HG02623 (cell line): ENCODE results near the gene RASSF1.

Experiments
- ATAC-seq: cut with Tn5 transposase; IDR thresholded peaks from one replicate; pipeline ENCODE4 v1.9.1; 2021; ENCODE audit warnings: moderate library complexity; ENCODE audit not compliant: unreplicated experiment

Gene RASSF1

DNA sequence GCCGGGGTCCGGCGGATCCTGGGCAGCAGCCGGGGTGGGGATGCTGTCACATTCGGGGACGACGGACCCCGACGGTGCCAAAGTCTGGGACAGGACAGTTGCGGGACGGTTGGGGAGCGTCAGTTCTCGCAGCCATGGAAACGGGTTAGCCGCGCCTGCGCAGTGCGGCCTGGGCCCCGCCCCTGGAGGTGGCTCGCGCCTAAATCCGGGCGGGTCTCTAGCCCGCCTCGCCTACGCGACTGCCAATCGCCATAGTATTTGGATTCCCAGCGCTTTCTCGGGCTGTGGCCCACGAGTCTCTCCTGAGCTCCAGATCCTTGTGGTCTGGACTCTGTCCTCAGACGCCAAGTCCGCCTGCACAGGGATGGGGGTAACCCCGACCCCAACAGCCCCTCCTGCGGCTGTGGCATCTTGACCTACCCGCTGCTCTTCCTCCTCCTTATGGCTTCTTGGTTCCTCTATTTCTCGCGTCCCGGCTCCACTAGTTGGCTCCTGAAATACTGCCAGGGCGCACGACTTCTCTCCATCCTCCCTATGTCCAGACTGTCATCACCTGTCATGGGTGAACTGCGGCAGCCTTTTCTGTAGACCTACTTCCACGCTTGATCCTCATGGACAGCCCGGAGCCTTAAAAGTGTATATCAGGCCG, 5.1 kb upstream of the RASSF1 start, which contains the start of gene ZMYND10:
Gene ZMYND10, minus strand, starts transcription at position 147 of the 649 bp plus-strand sequence. CDS start 153 bp downstream, outside the sequence.
- ATAC-seq: no peak

DNA sequence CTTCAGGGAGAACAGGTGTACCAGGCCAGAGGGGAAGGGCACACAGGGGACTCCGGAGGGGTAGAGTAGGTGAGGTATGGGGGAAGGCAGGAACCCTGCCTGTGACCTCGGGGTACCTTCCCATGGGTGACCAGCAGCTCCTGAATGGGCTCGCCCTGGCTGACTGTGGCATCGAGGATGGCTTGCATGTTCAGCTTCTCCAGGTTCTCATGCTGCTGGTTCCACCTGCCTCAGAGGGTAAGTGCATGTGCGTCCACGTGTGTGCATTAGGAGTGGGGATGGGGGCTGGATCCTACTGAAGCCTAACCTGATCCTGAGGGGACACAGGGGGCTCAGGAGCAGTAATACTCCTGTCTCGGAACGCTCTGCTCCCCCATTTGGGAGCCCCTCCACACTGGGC, 4.4 kb upstream of the RASSF1 start:
- no peak for ATAC-seq

DNA sequence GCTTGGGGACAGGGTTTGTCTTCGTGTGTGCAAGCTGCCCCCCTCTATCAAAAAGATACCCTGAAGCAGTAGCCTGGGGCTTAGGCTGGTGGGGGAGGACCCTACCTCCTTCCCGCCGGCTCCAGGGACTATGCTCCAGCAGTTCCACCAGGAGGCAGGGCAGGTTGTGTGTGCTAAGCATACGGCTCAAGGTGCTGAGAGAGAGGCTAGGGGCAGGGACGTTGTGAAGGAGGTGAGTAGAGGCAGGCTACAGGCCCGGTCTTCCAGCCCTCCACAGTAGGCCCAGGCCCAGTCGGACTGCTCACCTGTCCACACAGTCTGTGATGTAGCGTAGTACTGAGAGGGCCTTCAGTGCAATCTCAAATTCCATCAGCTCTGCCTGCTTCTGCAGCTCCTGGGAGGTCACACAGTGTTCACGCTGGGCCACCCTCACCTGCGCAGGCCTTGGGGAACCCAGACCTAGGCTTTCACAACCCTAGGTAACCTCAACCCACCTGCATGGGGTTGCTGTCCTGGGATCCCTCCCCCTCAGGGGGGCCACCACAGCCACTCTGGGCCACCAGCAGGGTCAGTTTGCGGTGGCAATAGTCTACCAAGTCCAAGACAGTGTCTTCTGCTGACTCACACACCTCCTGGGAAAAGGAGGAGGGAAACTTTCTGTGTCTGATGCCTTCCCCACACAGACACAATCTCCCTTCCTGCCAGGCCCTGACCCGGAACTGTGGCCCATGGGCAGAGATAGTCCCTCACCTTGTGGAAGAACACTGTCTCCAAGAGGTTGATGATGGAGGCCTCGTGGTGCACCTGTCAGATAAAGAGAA, 2.4 kb upstream of the RASSF1 start:
- ATAC-seq: no peak

DNA sequence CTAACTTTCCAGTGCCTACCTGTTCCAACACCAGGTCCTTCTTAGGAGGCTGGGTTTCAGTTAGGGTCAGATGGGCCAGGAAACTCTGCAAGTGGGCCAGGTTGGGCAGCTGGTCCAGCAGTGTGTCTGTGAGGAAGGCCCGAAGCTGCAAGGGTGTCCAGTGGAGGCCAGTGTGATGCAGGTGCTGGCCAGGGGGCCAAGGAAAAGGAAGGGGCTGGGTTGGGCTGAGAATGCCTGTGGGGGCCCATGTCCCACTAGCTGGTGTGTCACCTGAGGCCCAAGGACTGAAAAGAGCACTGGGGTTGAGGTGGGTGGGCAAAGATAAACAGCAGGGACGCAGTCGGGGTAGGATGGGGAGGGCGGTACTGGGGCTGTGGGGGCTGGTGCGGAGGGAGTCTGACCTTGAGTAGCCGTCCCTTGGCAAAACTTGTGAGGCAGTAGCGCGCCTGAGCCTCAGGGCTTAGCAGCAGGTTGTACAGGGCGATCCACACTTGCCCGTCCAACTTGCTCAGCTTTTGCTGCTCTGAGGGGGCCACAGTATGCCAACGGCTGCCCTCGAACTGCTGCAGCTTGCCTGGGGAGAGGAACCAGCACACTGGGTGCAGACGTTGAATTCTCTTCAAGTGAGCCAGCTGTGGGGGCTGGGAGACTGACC, 1.5 kb upstream of the RASSF1 start:
- no peak for ATAC-seq

DNA sequence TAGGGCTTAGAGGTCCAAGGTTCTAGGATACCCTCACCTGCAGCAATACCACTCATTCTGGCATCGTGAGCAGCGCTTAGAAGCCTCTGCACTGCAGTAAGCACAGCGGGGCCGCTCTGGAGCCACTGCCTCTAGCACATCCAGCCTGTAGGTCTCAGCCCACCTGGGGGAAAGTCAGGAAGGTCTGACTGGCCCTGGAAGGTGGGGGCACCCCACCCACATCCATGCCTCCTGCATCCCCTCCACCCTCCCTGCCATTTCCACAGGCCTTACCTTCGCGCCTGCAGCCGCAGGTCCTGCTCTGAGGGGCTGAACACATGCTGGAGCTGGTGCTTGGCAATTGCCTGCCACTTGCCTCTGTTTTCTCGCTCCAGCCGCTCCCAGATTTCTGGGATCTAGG, 901 bp upstream of the RASSF1 start:
- no peak for ATAC-seq

DNA sequence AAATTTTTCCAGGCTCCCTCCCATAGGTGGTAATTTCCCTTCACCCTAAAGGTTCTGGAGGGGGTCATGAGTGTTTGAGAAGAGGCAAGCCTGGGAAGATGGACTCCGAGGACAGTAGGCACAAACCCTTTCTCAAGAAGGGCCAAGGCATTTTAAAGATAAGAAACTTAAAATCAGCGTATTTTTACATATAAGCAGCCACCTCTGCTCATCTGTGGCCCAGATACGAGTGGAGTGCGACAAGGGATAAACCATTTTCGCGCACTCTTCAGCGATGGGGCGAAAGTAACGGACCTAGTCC, 539 bp downstream of the RASSF1 start:
- ATAC-seq: no peak

DNA sequence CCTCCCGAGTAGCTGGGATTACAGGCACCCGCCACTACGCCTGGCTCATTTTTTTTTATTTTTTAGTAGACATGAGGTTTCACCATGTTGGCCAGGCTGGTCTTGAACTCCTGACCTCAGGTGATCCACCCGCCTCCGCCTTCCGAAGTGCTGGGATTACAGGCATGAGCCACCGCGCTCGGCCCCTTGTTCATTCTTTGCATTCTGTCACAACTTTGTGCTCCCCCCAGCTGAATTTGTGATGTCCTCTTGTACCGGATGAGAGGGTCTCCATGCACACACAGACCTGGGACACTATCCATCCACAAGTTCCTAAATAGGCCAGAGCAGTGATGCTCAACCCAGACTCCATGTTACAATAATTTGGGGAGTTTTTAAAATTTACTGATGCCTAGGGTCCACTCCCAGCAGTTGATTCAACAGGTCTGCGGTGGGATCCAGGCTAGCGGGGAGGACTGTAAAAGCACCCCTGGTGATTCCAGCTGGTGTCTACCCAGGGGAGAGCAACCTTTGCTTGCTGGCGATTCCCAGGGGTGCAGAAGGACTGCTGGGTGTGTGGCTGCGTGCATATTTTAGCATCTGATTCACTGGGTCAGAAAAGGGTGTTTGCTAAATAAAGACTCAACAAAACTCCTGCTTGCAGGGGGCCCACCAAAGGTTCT, 1.0 kb downstream of the RASSF1 start:
- ATAC-seq: no peak

DNA sequence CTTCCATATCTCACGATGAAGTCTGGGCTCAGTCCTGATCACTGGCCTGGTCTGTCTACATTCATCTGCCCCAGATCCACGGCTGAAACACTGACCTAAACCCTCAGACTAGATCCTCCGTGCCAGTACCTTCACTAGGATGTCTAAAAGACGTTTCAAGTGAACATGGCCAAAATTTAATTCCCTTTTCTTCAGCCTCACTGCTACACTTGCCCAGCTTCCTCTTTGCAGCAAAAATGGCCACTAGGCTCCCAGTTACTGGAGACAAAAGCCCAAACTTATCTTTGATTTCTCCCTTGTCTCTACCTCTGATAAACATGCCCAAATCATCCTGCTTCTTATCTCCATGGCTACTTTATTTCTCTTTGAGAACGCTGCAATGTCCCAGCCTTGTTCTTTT, 1.7 kb downstream of the RASSF1 start:
- ATAC-seq: no peak

DNA sequence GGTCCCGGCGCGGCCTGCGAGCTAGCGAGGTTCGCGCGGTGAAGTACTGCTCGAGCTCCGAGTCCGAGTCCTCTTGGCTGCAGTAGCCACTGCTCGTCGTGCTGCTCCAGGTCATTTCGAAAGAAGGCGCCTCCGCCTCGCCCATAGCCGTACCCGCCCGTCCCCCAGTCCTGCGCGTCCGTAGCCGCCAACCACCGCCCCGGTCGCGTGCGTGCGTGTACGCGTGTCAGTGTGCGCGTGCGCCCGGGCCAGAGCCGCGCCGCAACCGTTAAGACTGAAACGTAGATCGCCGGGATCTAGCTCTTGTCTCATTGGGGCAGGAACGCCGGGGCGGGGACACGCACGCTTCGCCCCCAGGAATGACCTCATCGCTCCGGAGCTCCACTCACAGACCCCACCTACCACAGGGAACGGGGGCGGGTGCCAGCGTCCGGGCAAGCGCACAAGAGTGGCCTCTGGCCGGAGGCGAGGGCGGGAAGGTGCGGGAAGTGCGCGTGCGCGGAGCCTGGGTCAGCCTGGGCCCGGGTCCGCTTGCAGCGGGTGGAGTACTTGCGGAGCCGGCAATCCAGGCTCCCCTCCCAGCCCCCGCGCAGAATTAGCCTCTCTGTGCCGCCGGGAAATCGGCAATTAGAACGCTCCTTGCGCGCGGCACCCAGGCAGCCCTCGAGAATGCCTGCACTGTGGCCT, 3.3 kb downstream of the RASSF1 start:
- ATAC-seq: peak; percentile 66

DNA sequence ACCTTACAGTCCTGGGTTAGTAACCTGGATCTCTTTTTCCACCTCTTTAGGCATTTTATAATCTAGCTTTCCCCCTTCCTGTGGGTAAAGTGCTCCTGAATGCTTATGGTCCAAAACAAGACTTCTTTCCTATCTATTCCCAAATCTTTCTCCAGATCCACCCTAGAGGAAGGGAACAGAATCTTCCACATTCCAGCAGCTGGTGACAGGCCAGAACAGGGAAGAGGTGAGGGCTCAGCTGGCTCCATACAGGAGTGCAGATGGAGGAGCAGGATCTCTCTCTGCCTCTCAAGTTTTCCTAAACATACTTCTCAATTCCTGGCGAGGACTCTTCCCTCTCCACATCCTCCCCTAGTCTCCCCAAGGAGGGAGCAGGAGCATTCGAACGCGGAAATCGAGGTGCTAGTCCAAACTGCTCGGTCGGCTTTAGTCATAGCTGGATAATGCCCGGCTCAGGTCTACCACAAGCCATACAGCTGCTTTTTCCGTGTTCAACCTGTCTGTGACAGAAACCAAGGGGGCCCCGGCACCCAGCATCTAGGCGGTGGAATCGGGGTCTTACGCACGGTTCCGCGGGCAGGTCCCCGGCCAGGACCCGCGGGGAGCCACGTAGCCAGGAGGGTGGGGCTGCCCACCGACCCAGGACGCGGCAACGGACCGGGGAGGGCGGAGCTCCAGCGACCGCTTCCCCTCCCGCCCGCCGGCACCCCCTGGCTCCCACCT, 4.0 kb downstream of the RASSF1 start:
- ATAC-seq: peak; percentile 25

DNA sequence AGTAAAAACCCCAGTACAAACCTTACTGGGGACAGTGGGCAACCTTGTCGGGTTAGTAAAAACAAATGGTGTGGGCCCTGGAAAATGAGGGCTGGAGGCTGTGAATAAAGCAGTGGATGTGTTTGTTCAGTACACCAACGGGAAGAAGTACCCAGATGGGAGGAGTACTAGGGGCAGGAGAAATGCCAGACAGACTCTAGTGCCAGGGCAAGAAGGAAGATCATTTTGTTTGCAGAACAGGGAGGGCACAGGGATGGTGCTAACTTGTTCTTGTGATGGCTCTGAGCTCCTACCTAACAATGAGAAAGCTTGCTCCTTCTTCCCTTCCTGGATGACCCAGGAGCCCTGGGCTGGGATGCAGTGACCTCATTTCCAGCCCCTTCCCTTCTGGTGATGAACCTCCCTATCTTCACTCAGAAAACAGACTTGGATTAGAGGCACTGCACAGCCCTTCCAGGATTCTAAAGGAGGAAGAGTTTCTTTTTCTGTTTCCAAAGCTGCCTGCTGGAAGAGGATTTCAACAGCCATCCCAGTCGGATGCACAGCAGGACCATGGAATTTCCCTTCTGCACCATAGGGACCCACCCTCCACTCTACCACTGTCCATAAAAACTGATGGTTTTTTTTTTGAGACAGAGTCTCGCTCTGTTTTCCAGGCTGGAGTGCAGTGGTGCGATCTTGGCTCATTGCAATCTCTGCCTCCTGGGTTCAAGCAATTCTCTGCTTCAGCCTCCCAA, 6.1 kb downstream of the RASSF1 start:
- no peak for ATAC-seq

DNA sequence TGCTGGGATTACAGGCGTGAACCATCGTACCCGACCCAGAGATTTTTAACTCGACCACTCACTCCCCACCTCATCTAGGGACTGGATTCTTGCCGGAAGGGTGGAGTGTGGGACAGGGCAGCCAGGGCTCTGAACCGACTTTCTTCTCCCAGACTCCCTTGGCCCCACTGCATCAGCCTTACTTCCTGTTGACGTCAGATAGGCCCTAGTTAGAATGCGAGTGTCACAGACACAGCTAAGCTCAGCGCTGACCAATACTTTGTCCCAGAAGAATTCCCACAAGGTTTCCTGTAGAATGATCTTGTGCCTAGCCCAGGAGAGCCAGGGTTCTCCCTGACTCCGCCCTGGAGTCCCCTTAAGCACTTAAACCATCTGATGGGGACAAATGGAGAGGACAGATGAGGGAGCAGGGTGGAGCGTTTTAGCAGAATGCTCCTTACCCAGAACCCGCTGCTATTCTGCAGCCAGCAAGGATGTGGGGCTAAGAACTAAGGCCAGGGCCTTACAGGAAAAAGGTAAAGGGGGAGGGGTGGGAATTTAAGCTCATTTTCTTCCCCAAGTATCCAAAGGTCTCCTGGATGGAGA, 6.8 kb downstream of the RASSF1 start:
- no peak for ATAC-seq

DNA sequence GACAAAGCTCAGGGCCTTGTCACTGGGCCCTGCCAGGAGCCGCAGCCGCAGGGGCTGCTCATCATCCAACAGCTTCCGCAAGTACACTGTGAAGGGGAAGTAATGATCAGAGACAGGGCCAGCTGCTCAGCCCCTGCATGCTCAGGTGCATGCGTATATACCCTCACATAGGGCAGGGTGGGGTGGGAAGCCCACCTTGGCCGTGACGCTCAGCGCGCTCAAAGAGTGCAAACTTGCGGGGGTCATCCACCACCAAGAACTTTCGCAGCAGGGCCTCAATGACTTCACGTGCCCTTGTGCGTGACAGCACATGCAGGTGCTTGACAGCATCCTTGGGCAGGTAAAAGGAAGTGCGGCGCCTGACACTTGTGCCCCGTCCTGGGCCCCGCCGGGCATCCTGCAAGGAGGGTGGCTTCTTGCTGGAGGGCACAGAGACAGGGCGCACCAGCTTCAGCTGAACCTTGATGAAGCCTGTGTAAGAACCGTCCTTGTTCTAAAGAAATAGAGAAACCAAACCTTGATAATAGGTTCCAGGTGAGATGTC, 9.2 kb downstream of the RASSF1 start:
- ATAC-seq: no peak

DNA sequence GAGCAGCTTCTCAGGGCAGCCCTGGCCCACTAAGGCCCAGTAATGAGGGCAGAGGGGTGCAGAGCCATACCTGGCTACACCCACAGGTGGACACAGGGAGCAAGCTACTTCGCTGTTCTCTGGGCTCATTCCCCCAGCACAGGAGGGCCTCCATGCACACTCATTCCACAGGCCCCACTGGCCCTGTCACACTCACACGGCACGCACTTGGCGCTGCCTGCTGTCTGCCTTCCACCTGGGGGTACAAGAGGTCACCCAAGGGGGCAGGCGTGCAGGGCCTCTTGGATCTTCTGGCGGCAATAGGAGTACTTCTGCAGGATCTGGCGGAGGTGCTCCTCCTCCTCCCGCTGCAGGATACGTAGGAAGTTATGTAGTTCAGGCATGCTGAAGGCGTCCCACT, 10.3 kb downstream of the RASSF1 start:
- no peak for ATAC-seq

DNA sequence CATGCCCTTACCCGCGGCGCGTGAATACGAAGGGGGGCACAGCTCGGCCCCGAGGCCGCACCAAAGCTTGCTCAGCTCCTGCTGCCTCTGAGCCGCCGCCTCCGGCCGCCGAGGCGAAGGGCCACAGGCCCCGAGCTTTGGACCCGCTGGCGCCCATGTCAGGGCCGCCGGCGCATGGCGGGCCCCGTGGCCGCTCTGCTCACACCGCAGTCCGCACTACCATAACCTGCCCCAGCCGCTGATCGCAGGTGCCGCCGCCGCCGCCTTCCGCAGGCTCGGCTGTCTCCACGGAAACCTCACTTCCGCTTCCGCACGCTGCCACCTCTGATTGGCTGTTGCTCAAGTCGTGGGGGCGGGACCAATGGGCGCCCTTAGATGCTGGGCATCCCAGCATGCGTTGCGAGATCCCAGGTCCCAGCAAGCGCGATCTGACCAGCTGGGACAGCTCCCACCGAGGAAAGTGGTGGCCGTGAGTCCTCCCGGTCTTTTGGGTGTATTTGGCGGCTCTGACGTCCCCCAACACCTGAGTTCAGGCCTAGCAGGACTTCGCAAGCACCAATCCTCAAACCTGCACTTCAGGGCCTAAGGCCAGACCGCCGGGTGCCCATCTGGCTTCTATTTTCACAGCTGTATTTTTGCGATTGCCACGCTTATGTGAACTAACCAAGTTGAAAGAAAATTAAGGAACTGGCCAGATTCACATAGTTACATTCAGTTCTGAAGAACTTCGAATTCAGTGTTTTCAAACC, 12.5 kb downstream of the RASSF1 start, which contains the start of gene TUSC2:
Gene TUSC2, minus strand, starts transcription at position 281 of the 749 bp plus-strand sequence. Its CDS starts 124 bp downstream, at position 157.
- peak; percentile 89 for ATAC-seq

DNA sequence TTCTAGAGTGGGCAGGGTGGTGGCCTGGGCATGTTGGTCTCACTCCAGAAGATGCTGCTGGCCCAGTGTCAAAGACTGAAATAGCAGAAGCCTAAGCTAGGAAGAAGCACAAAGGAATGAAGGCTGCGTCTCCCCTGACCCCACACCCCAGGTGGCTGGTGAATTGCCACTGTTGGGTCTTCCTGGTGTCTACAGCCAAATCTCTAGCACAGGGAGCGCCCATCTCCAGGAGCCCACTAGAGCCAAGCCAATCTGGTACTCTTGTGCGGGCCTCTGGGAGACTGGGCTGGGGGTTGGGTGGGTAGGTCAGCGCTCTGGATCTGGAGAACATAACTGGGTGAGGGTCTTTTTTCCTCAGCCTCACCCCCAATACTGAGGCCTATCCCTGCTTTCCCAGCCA, 13.5 kb downstream of the RASSF1 start:
- ATAC-seq: no peak

DNA sequence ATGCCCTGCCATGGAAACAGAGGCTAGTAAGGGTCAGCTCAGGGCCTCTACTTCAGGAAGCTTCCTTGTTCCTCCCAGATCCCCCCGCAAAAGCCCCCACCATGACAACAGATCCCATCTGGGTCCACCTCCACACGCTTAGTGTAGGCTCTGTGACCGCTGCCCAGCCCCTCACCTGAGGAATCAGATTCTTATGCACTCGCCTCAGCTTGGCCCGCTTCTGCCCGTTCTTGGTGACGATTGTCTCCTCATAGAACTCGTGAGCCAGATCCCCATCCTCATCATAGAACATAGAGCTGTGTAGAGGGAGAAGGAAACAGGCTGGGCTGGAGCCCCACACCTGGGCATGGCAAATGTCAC, 14.5 kb downstream of the RASSF1 start:
- no peak for ATAC-seq

DNA sequence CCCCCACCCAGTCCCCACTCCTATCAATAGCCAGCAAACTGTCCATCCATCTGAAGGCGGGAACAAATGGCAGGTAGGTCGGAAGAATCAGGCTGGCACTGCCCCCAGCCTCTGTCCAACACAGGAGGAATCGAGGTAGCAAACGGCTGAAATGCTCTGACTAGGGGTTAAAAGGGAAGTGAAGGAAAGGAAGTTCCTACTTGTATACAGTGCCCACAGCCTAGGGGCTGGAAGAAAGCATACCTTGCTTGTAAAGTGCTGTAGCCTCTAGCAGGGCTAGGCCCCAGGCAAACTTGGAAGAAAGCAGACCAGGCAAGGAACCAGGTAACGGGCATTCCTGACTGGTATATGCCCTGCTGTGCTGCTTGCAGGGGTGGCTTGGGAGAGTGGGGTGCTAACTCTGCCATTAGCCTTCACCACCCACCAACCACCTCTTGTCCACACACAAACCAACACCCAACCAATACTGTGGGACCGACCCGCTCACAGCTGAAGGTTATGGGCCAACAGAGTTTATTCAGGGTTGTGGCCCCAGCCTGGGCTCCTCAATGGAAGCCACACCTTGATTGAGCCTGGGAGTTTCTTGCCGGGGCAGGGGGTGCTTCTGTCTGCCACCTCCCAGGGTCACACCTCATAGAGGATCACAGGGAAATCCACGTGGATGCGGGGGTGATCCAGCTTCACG, 15.0 kb downstream of the RASSF1 start:
- ATAC-seq: no peak
